PC-9 (cell line): Measurements from ENCODE around the gene UBA7.

Source experiments
- EZH2 ChIP-seq: fragments of 200-600 bp; sonication (generic); IDR thresholded peaks from 2 replicates; pipeline ENCODE4 v1.8.0; 2017; ENCODE audit warnings: antibody characterized with exemption, low read depth
- TF ChIP-seq, protein P1 (sequence below): fragments of 200-600 bp; sonication (generic); conservative IDR thresholded peaks from 2 replicates; pipeline ENCODE4 v1.6.1; 2017; ENCODE audit warnings: mixed run types, antibody characterized with exemption, mild to moderate bottlenecking, moderate library complexity

DNA sequence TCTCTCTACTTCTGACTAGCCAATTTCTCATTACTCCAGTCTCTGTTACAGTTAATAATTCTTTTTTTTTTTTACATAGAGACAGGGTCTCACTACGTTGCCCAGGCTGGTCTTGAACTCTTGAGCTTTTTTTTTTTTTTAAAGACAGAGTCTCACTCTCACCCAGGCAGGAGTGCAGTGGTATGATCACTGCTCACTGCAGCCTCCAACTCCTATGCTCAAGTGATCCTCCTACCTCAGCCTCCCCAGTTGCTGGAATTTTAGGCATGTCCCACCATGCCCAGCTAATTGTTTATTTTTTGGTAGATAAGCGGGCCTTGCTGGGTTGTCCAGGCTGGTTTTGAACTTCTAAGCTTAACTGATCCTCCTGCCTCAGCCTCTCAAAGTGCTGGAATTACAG, 41.0 kb downstream of the UBA7 start:
- TF ChIP-seq, protein P1, sequence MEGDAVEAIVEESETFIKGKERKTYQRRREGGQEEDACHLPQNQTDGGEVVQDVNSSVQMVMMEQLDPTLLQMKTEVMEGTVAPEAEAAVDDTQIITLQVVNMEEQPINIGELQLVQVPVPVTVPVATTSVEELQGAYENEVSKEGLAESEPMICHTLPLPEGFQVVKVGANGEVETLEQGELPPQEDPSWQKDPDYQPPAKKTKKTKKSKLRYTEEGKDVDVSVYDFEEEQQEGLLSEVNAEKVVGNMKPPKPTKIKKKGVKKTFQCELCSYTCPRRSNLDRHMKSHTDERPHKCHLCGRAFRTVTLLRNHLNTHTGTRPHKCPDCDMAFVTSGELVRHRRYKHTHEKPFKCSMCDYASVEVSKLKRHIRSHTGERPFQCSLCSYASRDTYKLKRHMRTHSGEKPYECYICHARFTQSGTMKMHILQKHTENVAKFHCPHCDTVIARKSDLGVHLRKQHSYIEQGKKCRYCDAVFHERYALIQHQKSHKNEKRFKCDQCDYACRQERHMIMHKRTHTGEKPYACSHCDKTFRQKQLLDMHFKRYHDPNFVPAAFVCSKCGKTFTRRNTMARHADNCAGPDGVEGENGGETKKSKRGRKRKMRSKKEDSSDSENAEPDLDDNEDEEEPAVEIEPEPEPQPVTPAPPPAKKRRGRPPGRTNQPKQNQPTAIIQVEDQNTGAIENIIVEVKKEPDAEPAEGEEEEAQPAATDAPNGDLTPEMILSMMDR = no peak
- no peak for TF ChIP-seq EZH2
